HepG2 (cell line): ENCODE measurements around the gene CST3. TPM values are rescaled to one million over a fixed set of nuclear protein-coding genes. Genes with fewer than 3 reads are reported as not detected.

Experiments
- CBX5 ChIP-seq: sonication (generic); formaldehyde crosslinking; IDR thresholded peaks from 2 replicates; pipeline ENCODE4 v1.4.0; 2020; ENCODE audit warnings: missing genetic modification reagents, borderline replicate concordance
- GLI4 ChIP-seq: sonication (generic); formaldehyde crosslinking; IDR thresholded peaks from 2 replicates; pipeline ENCODE4 v1.5.1; 2020; ENCODE audit warnings: missing genetic modification reagents, mild to moderate bottlenecking, moderate library complexity, borderline replicate concordance
- HNF1A ChIP-seq, 2 experiments: sonication (generic) in 1 of 2; formaldehyde crosslinking in 1 of 2; IDR thresholded peaks; 2 replicates each; pipeline versions ENCODE4 v1.4.0 to v1.6.1; 2016 to 2020; ENCODE audit warnings: borderline replicate concordance in 1 of 2, low read depth in 1 of 2, mild to moderate bottlenecking in 1 of 2, missing genetic modification reagents in 1 of 2
- KDM5A ChIP-seq: fragments of 200-600 bp; sonication (generic); IDR thresholded peaks from 2 replicates; pipeline ENCODE4 v1.7.0; 2018; ENCODE audit warnings: antibody characterized with exemption, mild to moderate bottlenecking, low read length, borderline replicate concordance
- PCBP1 ChIP-seq: fragments of 200-400 bp; formaldehyde crosslinking; IDR thresholded peaks from 2 replicates; pipeline ENCODE4 v1.6.1; 2017; ENCODE audit warnings: mild to moderate bottlenecking, low read depth, low read length, borderline replicate concordance
- SIN3B ChIP-seq: fragments of 150-350 bp; IDR thresholded peaks from 2 replicates; pipeline ENCODE4 v1.6.1; 2014; ENCODE audit warnings: low read length
- TMF1 ChIP-seq: sonication (generic); formaldehyde crosslinking; IDR thresholded peaks from 2 replicates; pipeline ENCODE4 v1.8.1; 2022; ENCODE audit warnings: low read depth, missing genetic modification reagents
- UBTF ChIP-seq: sonication (generic); formaldehyde crosslinking; IDR thresholded peaks from 2 replicates; pipeline ENCODE4 v1.4.0; 2020; ENCODE audit warnings: mild to moderate bottlenecking, missing genetic modification reagents
- ZNF10 ChIP-seq: sonication (generic); formaldehyde crosslinking; IDR thresholded peaks from 2 replicates; pipeline ENCODE4 v1.4.0; 2020; ENCODE audit warnings: mild to moderate bottlenecking, low read depth, missing genetic modification reagents, borderline replicate concordance
- ZNF235 ChIP-seq: sonication (generic); formaldehyde crosslinking; IDR thresholded peaks from 2 replicates; pipeline ENCODE4 v1.8.1; 2023; ENCODE audit warnings: mild to moderate bottlenecking, missing genetic modification reagents, borderline replicate concordance
- ZNF251 ChIP-seq: sonication (generic); formaldehyde crosslinking; IDR thresholded peaks from 2 replicates; pipeline ENCODE4 v1.9.0; 2021; ENCODE audit warnings: mild to moderate bottlenecking, missing genetic modification reagents
- ZNF333 ChIP-seq: sonication (generic); formaldehyde crosslinking; IDR thresholded peaks from 2 replicates; pipeline ENCODE4 v1.4.0; 2020; ENCODE audit warnings: mild to moderate bottlenecking, missing genetic modification reagents, borderline replicate concordance
- ZNF639 ChIP-seq: conservative IDR thresholded peaks from 2 replicates; pipeline ENCODE4 v1.6.1; 2018; ENCODE audit warnings: missing genetic modification reagents
- polyA plus RNA-seq, 8 experiments: library from polyadenylated mRNA; depleted of rRNA in 3 of 8; stranded (reverse) in 7 of 8; unstranded in 1 of 8; fragments of >200 nt; fragmentation: Illumina TruSeq in 4 of 8; extraction: Trizol in 4 of 8; gene quantifications; 2 replicates each; pipeline versions ENCODE4 v1.2.1 to v1.2.3, GENCODE V29; 2011 to 2016; ENCODE audit warnings: low read depth in 4 of 8, missing spikeins in 1 of 8, mixed read lengths in 1 of 8; ENCODE audit not compliant: insufficient read depth in 1 of 8
- total RNA-seq, 5 experiments: library from RNA; depleted of rRNA; stranded (reverse); fragments of >200 nt; fragmentation: Illumina TruSeq; extraction: Trizol; gene quantifications; 2 replicates each; pipeline ENCODE4 v1.2.3, GENCODE V29; 2016; ENCODE audit warnings: low read depth in 1 of 5
- TF ChIP-seq, protein P1 (sequence below): sonication (generic); formaldehyde crosslinking; IDR thresholded peaks from 2 replicates; pipeline ENCODE4 v1.5.0; 2020; ENCODE audit warnings: mild to moderate bottlenecking, missing genetic modification reagents, borderline replicate concordance

Gene CST3
- total and polyA plus RNA-seq, 2 of the 13 experiments (the other 11 are each of a cell fraction or from before 2014, with no cell fraction given) = 690 to 1,005 TPM

DNA sequence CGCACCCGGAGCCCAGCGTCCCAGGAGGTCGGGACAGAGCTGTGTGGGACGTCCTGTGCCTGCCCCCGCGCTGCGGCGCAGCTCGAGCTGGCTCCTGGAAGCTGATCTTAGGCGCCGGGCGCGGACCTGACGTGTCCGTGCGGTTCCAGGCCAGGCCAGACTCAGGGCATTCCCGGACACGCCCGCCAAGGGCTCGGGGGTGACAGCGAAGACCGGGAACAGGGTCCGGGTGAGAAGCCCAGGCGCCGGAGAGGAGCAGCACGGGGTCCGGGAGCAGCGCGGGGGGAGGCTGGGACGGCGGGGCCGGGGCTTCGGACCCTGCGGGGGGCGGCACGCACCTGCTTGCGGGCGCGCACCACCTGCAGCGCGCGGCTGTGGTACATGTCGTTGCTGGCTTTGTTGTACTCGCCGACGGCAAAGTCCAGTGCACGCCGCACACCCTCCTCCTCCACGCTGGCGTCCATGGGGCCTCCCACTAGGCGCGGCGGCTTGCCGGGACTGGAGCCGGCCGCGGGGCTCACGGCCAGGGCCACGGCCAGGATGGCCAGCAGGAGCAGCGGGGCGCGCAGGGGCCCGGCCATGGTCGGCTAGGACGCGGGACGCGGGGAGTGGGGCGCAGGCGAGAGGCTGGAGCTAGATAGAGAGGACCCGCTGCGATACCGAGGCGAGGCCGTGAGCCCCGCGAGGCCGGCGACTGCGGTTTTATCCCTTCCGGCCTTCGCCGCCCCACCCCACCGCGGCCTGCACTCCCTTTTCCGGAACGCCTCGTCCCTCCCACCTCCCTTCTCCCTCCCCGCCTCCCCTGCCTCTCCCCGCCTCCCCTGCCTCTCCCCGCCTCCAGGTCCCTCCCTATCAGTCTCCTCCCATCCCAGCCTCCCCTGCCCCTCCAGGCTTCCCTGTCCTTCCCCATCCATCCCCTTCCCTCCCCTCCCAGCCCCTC lies at the start of gene CST3 (continued):
- no peak for TF ChIP-seq HNF1A (IDR thresholded peaks at IDR 0.05; ENCODE audit: low read depth)
- TF ChIP-seq HNF1A (CRISPR knock-in tag; IDR thresholded peaks at IDR 0.05; ENCODE audit: borderline replicate concordance) = peak; percentile 74
- peak; percentile 97 for TF ChIP-seq TMF1
- peak; percentile 94 for TF ChIP-seq UBTF (CRISPR knock-in tag)
- peak; percentile 91 for TF ChIP-seq PCBP1
- TF ChIP-seq GLI4 (CRISPR knock-in tag) = peak; percentile 99; the same call in 1 of the 2 replicates
- TF ChIP-seq, protein P1, sequence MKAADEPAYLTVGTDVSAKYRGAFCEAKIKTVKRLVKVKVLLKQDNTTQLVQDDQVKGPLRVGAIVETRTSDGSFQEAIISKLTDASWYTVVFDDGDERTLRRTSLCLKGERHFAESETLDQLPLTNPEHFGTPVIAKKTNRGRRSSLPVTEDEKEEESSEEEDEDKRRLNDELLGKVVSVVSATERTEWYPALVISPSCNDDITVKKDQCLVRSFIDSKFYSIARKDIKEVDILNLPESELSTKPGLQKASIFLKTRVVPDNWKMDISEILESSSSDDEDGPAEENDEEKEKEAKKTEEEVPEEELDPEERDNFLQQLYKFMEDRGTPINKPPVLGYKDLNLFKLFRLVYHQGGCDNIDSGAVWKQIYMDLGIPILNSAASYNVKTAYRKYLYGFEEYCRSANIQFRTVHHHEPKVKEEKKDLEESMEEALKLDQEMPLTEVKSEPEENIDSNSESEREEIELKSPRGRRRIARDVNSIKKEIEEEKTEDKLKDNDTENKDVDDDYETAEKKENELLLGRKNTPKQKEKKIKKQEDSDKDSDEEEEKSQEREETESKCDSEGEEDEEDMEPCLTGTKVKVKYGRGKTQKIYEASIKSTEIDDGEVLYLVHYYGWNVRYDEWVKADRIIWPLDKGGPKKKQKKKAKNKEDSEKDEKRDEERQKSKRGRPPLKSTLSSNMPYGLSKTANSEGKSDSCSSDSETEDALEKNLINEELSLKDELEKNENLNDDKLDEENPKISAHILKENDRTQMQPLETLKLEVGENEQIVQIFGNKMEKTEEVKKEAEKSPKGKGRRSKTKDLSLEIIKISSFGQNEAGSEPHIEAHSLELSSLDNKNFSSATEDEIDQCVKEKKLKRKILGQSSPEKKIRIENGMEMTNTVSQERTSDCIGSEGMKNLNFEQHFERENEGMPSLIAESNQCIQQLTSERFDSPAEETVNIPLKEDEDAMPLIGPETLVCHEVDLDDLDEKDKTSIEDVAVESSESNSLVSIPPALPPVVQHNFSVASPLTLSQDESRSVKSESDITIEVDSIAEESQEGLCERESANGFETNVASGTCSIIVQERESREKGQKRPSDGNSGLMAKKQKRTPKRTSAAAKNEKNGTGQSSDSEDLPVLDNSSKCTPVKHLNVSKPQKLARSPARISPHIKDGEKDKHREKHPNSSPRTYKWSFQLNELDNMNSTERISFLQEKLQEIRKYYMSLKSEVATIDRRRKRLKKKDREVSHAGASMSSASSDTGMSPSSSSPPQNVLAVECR (CRISPR knock-in tag) = peak; percentile 96
- 0 out of 2 replicates have a peak, but pooled peaks have one; percentile 53 for TF ChIP-seq SIN3B
- peak; percentile 93; the same call in 1 of the 2 replicates for TF ChIP-seq ZNF333 (CRISPR knock-in tag)
- TF ChIP-seq ZNF10 (CRISPR knock-in tag) = no peak
- peak; percentile 82; the same call in 1 of the 2 replicates for TF ChIP-seq CBX5 (CRISPR knock-in tag)
- peak; percentile 70; the same call in 1 of the 2 replicates for TF ChIP-seq ZNF639
- peak; percentile 61; the same call in 1 of the 2 replicates for TF ChIP-seq KDM5A
- no peak for TF ChIP-seq ZNF251
- peak; percentile 99 for TF ChIP-seq ZNF235
